Karpas-422 (cell line): Measurements from ENCODE around the gene ACVR2A. TPM values are rescaled to one million over a fixed set of nuclear protein-coding genes. Genes with fewer than 3 reads are reported as not detected.

Experiments used
- DNase-seq: peaks from one replicate; pipeline ENCODE4 v3.0.0-alpha.2; 2015
- H2AFZ ChIP-seq: fragments of 200-600 bp; sonication (generic); 2 replicates; pipeline ENCODE4 v1.6.1; 2014; ENCODE audit warnings: antibody characterized with exemption, low read length, mixed read lengths
- H3K27ac ChIP-seq: fragments of 200-600 bp; sonication (generic); 2 replicates; pipeline ENCODE4 v1.5.1; 2014; ENCODE audit warnings: mild to moderate bottlenecking, low read length, moderate library complexity
- H3K27me3 ChIP-seq: fragments of 200-600 bp; sonication (generic); 2 replicates; pipeline ENCODE4 v1.6.1; 2014; ENCODE audit warnings: low read length, mixed read lengths
- H3K36me3 ChIP-seq: fragments of 200-600 bp; sonication (generic); 2 replicates; pipeline ENCODE4 v1.6.1; 2014; ENCODE audit warnings: low read length, mixed read lengths; ENCODE audit not compliant: insufficient read depth
- H3K4me1 ChIP-seq: fragments of 200-600 bp; sonication (generic); 2 replicates; pipeline ENCODE4 v1.6.1; 2014; ENCODE audit warnings: mild to moderate bottlenecking, low read length, mixed read lengths
- H3K4me2 ChIP-seq: fragments of 200-600 bp; sonication (generic); 2 replicates; pipeline ENCODE4 v1.6.1; 2014; ENCODE audit warnings: low read length, low read depth, mild to moderate bottlenecking; ENCODE audit not compliant: poor library complexity, severe bottlenecking
- H3K4me3 ChIP-seq: fragments of 200-600 bp; sonication (generic); 2 replicates; pipeline ENCODE4 v1.5.1; 2014; ENCODE audit warnings: mild to moderate bottlenecking, antibody characterized with exemption, low read length, mixed read lengths
- H3K79me2 ChIP-seq: fragments of 200-600 bp; sonication (generic); 2 replicates; pipeline ENCODE4 v1.6.1; 2014; ENCODE audit warnings: mild to moderate bottlenecking, low read length, mixed read lengths
- H3K9ac ChIP-seq: fragments of 200-600 bp; sonication (generic); 2 replicates; pipeline ENCODE4 v1.6.0; 2014; ENCODE audit warnings: low read length
- H3K9me2 ChIP-seq: fragments of 200-600 bp; sonication (generic), shearing (Covaris generic); replicated peaks from 2 replicates; pipeline ENCODE4 v1.6.0; 2014; ENCODE audit warnings: mild to moderate bottlenecking, low read length, moderate library complexity; ENCODE audit not compliant: insufficient read depth
- H3K9me3 ChIP-seq: fragments of 300-700, 200-600 bp; sonication (generic); 2 replicates; pipeline ENCODE4 v1.6.1; 2014; ENCODE audit warnings: low read length, mixed read lengths
- H4K20me1 ChIP-seq: fragments of 200-600 bp; sonication (generic); 2 replicates; pipeline ENCODE4 v1.6.1; 2014; ENCODE audit warnings: mild to moderate bottlenecking, antibody characterized with exemption, low read length, low read depth; ENCODE audit not compliant: insufficient read depth
- total RNA-seq: library from RNA; depleted of rRNA; stranded (reverse); fragments of >200 nt; shearing (Covaris generic); gene quantifications from 2 replicates; pipeline ENCODE4 v1.2.3, GENCODE V29; 2014; ENCODE audit warnings: low replicate concordance

The ACVR2A gene
- total RNA-seq, 1 experiment from 2014 or later, result 2.6 TPM

GRCh38 chr2:147916067-147916466, 71.2 kb downstream of the ACVR2A start:
- H3K9ac ChIP-seq, result no peak overlapping the region
- no peak for DNase-seq
- 0 out of 2 replicates have a peak, but pooled peaks cover 4% of the 10 kb centered on the region for H4K20me1 ChIP-seq
- H3K9me2 ChIP-seq, result no peaks in the 10 kb centered on the region
- H3K9me3 ChIP-seq, result no peaks in the 10 kb centered on the region
- H3K36me3 ChIP-seq, result no peaks in the 10 kb centered on the region
- no peak overlapping the region for H3K4me3 ChIP-seq
- no peak overlapping the region for H2AFZ ChIP-seq
- H3K4me2 ChIP-seq, result no peak overlapping the region
- H3K4me1 ChIP-seq, result no peaks in the 10 kb centered on the region
- H3K79me2 ChIP-seq, result no peaks in the 10 kb centered on the region
- no peak overlapping the region for H3K27ac ChIP-seq
- H3K27me3 ChIP-seq, result no peaks in the 10 kb centered on the region

GRCh38 chr2:147916723-147917122, 71.9 kb downstream of the ACVR2A start:
- Histone ChIP-seq H3K4me3 (no peak overlapping the region), H3K36me3 (no peaks in the 10 kb centered on the region), H3K27ac (no peak overlapping the region), H3K4me1 (no peaks in the 10 kb centered on the region), H3K9ac (no peak overlapping the region), H3K79me2 (no peaks in the 10 kb centered on the region), H3K9me2 (no peaks in the 10 kb centered on the region), H3K4me2 (no peak overlapping the region), H3K9me3 (no peaks in the 10 kb centered on the region), H4K20me1 (0 out of 2 replicates have a peak, but pooled peaks cover 4% of the 10 kb centered on the region), H3K27me3 (no peaks in the 10 kb centered on the region), H2AFZ (no peak overlapping the region)
- DNase-seq, result no peak

- H3K27me3 ChIP-seq, result no peaks in the 10 kb centered on the region
- no peak overlapping the region for H3K27ac ChIP-seq
- H3K4me1 ChIP-seq, result no peaks in the 10 kb centered on the region
- H3K9me3 ChIP-seq, result no peaks in the 10 kb centered on the region
- H3K4me3 ChIP-seq, result no peak overlapping the region
- H3K4me2 ChIP-seq, result no peak overlapping the region
- H4K20me1 ChIP-seq, result 0 out of 2 replicates have a peak, but pooled peaks cover 4% of the 10 kb centered on the region
- H3K9ac ChIP-seq, result no peak overlapping the region
- H3K79me2 ChIP-seq, result no peaks in the 10 kb centered on the region
- H3K9me2 ChIP-seq, result no peaks in the 10 kb centered on the region
- no peaks in the 10 kb centered on the region for H3K36me3 ChIP-seq
- no peak overlapping the region for H2AFZ ChIP-seq
- no peak for DNase-seq
Observed at GRCh38 chr2:147917161-147917560, 72.3 kb downstream of the ACVR2A start.

GRCh38 chr2:147923846-147924245, 79.0 kb downstream of the ACVR2A start:
- Histone ChIP-seq H3K27me3 (no peaks in the 10 kb centered on the region), H2AFZ (no peak overlapping the region), H3K4me3 (no peak overlapping the region), H3K4me2 (no peak overlapping the region), H3K27ac (no peak overlapping the region), H3K9ac (no peak overlapping the region), H3K9me2 (no peaks in the 10 kb centered on the region), H3K9me3 (no peaks in the 10 kb centered on the region), H3K36me3 (no peaks in the 10 kb centered on the region; the same call in 1 of the 2 replicates), H3K79me2 (no peaks in the 10 kb centered on the region), H4K20me1 (no peaks in the 10 kb centered on the region), H3K4me1 (no peaks in the 10 kb centered on the region)
- DNase-seq, result no peak

- Histone ChIP-seq H4K20me1 (no peaks in the 10 kb centered on the region), H3K9me2 (no peaks in the 10 kb centered on the region), H2AFZ (no peak overlapping the region), H3K36me3 (no peaks in the 10 kb centered on the region; the same call in 1 of the 2 replicates), H3K4me3 (no peak overlapping the region), H3K4me1 (no peaks in the 10 kb centered on the region), H3K79me2 (no peaks in the 10 kb centered on the region), H3K9me3 (no peaks in the 10 kb centered on the region), H3K27me3 (no peaks in the 10 kb centered on the region), H3K9ac (no peak overlapping the region), H3K27ac (no peak overlapping the region), H3K4me2 (no peak overlapping the region)
- DNase-seq, result no peak
Observed at GRCh38 chr2:147924647-147925046, 79.8 kb downstream of the ACVR2A start.

GRCh38 chr2:147925886-147926285, 81.1 kb downstream of the ACVR2A start:
- no peaks in the 10 kb centered on the region for H3K9me2 ChIP-seq
- H3K79me2 ChIP-seq, result no peaks in the 10 kb centered on the region
- no peaks in the 10 kb centered on the region for H4K20me1 ChIP-seq
- H3K27me3 ChIP-seq, result no peaks in the 10 kb centered on the region
- H3K4me2 ChIP-seq, result no peak overlapping the region
- no peak overlapping the region for H3K9ac ChIP-seq
- DNase-seq, result no peak
- no peak overlapping the region for H3K4me3 ChIP-seq
- no peaks in the 10 kb centered on the region for H3K4me1 ChIP-seq
- H3K36me3 ChIP-seq, result no peaks in the 10 kb centered on the region; the same call in 1 of the 2 replicates
- no peak overlapping the region for H3K27ac ChIP-seq
- H2AFZ ChIP-seq, result no peak overlapping the region
- no peaks in the 10 kb centered on the region for H3K9me3 ChIP-seq

GRCh38 chr2:147927053-147927588, 82.3 kb downstream of the ACVR2A start:
- Histone ChIP-seq H3K4me2 (no peak overlapping the region), H4K20me1 (no peaks in the 10 kb centered on the region), H3K9me2 (no peaks in the 10 kb centered on the region), H3K4me1 (no peaks in the 10 kb centered on the region), H3K9me3 (no peaks in the 10 kb centered on the region), H3K27ac (no peak overlapping the region), H3K9ac (no peak overlapping the region), H2AFZ (no peak overlapping the region), H3K4me3 (no peak overlapping the region), H3K27me3 (no peaks in the 10 kb centered on the region), H3K36me3 (no peaks in the 10 kb centered on the region; the same call in 1 of the 2 replicates), H3K79me2 (no peaks in the 10 kb centered on the region)
- no peak for DNase-seq

GRCh38 chr2:147933931-147934330, 89.1 kb downstream of the ACVR2A start:
- Histone ChIP-seq H3K27me3 (no peaks in the 10 kb centered on the region), H2AFZ (no peak overlapping the region), H3K27ac (no peak overlapping the region), H4K20me1 (no peaks in the 10 kb centered on the region), H3K79me2 (no peaks in the 10 kb centered on the region), H3K36me3 (peaks cover 40% of the 10 kb centered on the region), H3K4me3 (no peak overlapping the region), H3K9me2 (no peaks in the 10 kb centered on the region), H3K4me2 (no peak overlapping the region), H3K9ac (no peak overlapping the region), H3K4me1 (peaks cover 15% of the 10 kb centered on the region), H3K9me3 (no peaks in the 10 kb centered on the region)
- no peak for DNase-seq
